ENCODE results near the gene AP3D1. TPM values are rescaled to one million over a fixed set of nuclear protein-coding genes. Genes with fewer than 3 reads are reported as not detected.
"Not testable (repeated sequence)": the region's sequence is repeated elsewhere in the genome, so short reads cannot be mapped to it uniquely, and the experiment has no call there.

Gene AP3D1
- polyA plus RNA-seq: 10 to 100 TPM; 11.7 to 44.5 (median 17.9) TPM

GRCh38 chr19:2151339-2152229 lies at the start of gene AP3D1:
AP3D1 (minus strand) TSS chr19:2151566; CDS start chr19:2151334, 232 bp downstream.
- no peaks in the 10 kb centered on the region for H3K9me3 Mint-ChIP-seq
- H3K36me3 Mint-ChIP-seq: no peaks in the 10 kb centered on the region
- peaks cover 4 to 7% (median 7%) of the 10 kb centered on the region in 3 donors for H3K27me3 Mint-ChIP-seq (ENCODE audit: low read depth in 3 of 3)
- peak; percentile 100 for DNase-seq
- H3K27ac Mint-ChIP-seq: peak within 1 kb of the TSS; percentile 94 to 98 (median 96)
- peak within 1 kb of the TSS; percentile 80 to 90 (median 87) for H3K4me3 Mint-ChIP-seq
- H3K4me1 Mint-ChIP-seq: peaks cover 30 to 36% of the 10 kb centered on the region in 2 donors

DNA sequence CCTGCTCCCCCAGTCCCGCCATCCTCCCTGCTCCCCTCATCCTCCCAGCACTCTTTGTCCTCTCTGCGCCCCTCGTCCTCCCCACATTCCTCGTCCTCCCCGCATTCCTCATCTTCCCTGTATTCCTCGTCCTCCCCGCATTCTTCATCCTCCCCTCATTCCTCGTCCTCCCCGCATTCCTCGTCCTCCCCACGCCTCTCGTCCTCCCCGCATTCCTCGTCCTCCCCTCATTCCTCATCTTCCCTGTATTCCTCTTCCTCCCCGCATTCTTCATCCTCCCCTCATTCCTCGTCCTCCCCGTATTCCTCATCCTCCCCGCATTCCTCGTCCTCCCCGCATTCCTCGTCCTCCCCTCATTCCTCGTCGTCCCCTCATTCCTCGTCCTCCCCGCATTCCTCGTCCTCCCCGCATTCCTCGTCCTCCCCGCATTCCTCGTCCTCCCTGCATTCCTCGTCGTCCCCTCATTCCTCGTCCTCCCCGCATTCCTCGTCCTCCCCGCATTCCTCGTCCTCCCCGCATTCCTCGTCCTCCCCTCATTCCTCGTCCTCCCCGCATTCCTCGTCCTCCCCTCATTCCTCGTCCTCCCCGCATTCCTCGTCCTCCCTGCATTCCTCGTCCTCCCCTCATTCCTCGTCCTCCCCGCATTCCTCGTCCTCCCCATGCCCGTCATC lies 49.4 kb upstream of the AP3D1 start:
- Mint-ChIP-seq H3K4me1 (peaks cover 9 to 19% of the 10 kb centered on the region in 2 donors), H3K27me3 (ENCODE audit: low read depth in 3 of 3) (peaks cover 0 to 11% (median 0%) of the 10 kb centered on the region in 3 donors)
- not testable (repeated sequence) for H3K9me3 Mint-ChIP-seq, DNase-seq, H3K4me3 Mint-ChIP-seq, H3K36me3 Mint-ChIP-seq, H3K27ac Mint-ChIP-seq

GRCh38 chr19:2199861-2200623 lies 48.7 kb upstream of the AP3D1 start:
- no peak overlapping the region for H3K4me3 Mint-ChIP-seq
- H3K4me1 Mint-ChIP-seq: peaks cover 9 to 19% of the 10 kb centered on the region in 2 donors
- no peak for DNase-seq
- H3K27ac Mint-ChIP-seq: no peak overlapping the region
- H3K27me3 Mint-ChIP-seq (ENCODE audit: low read depth in 3 of 3): peaks cover 0 to 11% (median 0%) of the 10 kb centered on the region in 3 donors
- peaks cover under 1 to 4% (median 4%) of the 10 kb centered on the region in 3 donors for H3K36me3 Mint-ChIP-seq
- no peaks in the 10 kb centered on the region for H3K9me3 Mint-ChIP-seq

- Mint-ChIP-seq H3K27me3 (ENCODE audit: low read depth in 3 of 3) (peaks cover 0 to 11% (median 0%) of the 10 kb centered on the region in 3 donors), H3K4me1 (peaks cover 9 to 16% of the 10 kb centered on the region in 2 donors), H3K4me3 (no peak overlapping the region), H3K36me3 (peaks cover 0 to 4% (median 4%) of the 10 kb centered on the region in 3 donors), H3K9me3 (no peaks in the 10 kb centered on the region), H3K27ac (peak overlapping the region in 4 of 6 donors; percentile 64 to 76 (median 68))
- peak in 2 of 3 donors; percentile 14 to 26 for DNase-seq
Observed at GRCh38 chr19:2199215-2199614, 47.8 kb upstream of the AP3D1 start.

GRCh38 chr19:2198317-2198716 lies 47.0 kb upstream of the AP3D1 start:
- Mint-ChIP-seq H3K36me3 (peaks cover 0 to 4% (median 0%) of the 10 kb centered on the region in 3 donors), H3K4me3 (no peak overlapping the region), H3K27me3 (ENCODE audit: low read depth in 3 of 3) (peaks cover 0 to 13% (median 0%) of the 10 kb centered on the region in 3 donors), H3K9me3 (no peaks in the 10 kb centered on the region), H3K4me1 (peaks cover 9 to 13% of the 10 kb centered on the region in 2 donors), H3K27ac (no peak overlapping the region)
- no peak for DNase-seq

DNA sequence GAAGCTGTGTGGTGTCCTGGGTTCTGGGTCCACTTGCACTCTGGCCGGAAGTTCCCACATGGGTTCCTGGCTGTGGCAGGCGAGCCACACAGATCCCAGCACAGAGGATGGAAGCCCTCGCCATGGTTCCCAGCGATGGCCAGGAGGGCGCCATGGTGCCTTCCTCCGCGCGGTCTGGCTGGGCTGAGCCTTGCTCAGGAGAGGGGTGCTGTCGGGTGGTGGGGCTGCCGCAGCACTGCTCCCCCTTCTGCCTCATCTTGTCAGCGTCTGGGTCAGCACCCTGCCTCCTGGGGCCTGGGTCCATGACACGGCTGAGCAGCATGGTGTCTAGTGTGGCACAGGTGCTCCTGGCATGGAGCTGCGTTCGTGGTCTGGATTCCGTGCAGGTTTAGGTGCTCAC lies 45.9 kb upstream of the AP3D1 start:
- Mint-ChIP-seq H3K4me1 (peaks cover 9 to 13% of the 10 kb centered on the region in 2 donors), H3K9me3 (no peaks in the 10 kb centered on the region), H3K27ac (peak overlapping the region in 1 of 6 donors; percentile 2), H3K27me3 (ENCODE audit: low read depth in 3 of 3) (peaks cover 0 to 14% (median 0%) of the 10 kb centered on the region in 3 donors), H3K4me3 (no peak overlapping the region), H3K36me3 (peaks cover 0 to 7% (median 0%) of the 10 kb centered on the region in 3 donors)
- DNase-seq: no peak

GRCh38 chr19:2195914-2196313 lies 44.5 kb upstream of the AP3D1 start:
- DNase-seq: no peak
- Mint-ChIP-seq H3K4me3 (no peak overlapping the region), H3K36me3 (peaks cover 0 to 7% (median 0%) of the 10 kb centered on the region in 3 donors), H3K27me3 (ENCODE audit: low read depth in 3 of 3) (peaks cover 0 to 11% (median 0%) of the 10 kb centered on the region in 3 donors), H3K4me1 (peaks cover 12 to 13% of the 10 kb centered on the region in 2 donors), H3K9me3 (no peaks in the 10 kb centered on the region), H3K27ac (no peak overlapping the region)

DNA sequence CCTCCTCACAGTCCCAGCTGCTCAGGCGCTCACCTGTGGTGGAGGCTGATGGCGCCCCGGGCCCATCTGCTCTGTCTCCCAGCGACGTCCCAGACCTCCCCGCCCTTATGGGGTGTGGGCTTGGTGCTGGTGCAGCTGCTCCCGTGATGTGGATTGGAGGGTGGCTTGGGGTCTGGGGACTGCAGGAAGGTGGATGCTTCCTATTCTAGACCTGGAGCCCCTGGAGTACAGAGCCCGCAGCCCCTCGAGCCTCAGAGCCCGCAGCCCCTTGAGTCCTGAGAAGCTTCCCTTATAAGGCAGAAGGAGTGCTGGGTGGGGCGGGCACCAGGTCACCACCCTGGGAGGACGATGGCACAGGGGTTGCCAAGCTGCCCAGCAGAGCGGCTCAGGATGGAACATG lies 44.0 kb upstream of the AP3D1 start:
- DNase-seq: no peak
- Mint-ChIP-seq H3K4me1 (peaks cover 12 to 13% of the 10 kb centered on the region in 2 donors), H3K9me3 (no peaks in the 10 kb centered on the region), H3K27me3 (ENCODE audit: low read depth in 3 of 3) (peaks cover 0 to 11% (median 0%) of the 10 kb centered on the region in 3 donors), H3K27ac (peak overlapping the region in 1 of 6 donors; percentile 58), H3K4me3 (no peak overlapping the region), H3K36me3 (peaks cover 0 to 7% (median 0%) of the 10 kb centered on the region in 3 donors)

- Mint-ChIP-seq H3K4me1 (peaks cover 12 to 13% of the 10 kb centered on the region in 2 donors), H3K9me3 (no peaks in the 10 kb centered on the region), H3K4me3 (no peak overlapping the region)
Observed at GRCh38 chr19:2194513-2195078, 43.2 kb upstream of the AP3D1 start.

GRCh38 chr19:2193807-2194206 lies 42.4 kb upstream of the AP3D1 start:
- peaks cover 0 to 10% (median 0%) of the 10 kb centered on the region in 3 donors for H3K27me3 Mint-ChIP-seq (ENCODE audit: low read depth in 3 of 3)
- peaks cover 0 to 7% (median 0%) of the 10 kb centered on the region in 3 donors for H3K36me3 Mint-ChIP-seq
- H3K4me1 Mint-ChIP-seq: peaks cover 9 to 13% of the 10 kb centered on the region in 2 donors
- no peak overlapping the region for H3K27ac Mint-ChIP-seq
- H3K9me3 Mint-ChIP-seq: no peaks in the 10 kb centered on the region
- no peak for DNase-seq
- H3K4me3 Mint-ChIP-seq: no peak overlapping the region

More at GRCh38 chr19:2194513-2195078, 43.2 kb upstream of the AP3D1 start:
- H3K36me3 Mint-ChIP-seq: peaks cover 0 to 7% (median 0%) of the 10 kb centered on the region in 3 donors
- no peak for DNase-seq
- H3K27ac Mint-ChIP-seq: no peak overlapping the region
- peaks cover 0 to 11% (median 0%) of the 10 kb centered on the region in 3 donors for H3K27me3 Mint-ChIP-seq (ENCODE audit: low read depth in 3 of 3)

DNA sequence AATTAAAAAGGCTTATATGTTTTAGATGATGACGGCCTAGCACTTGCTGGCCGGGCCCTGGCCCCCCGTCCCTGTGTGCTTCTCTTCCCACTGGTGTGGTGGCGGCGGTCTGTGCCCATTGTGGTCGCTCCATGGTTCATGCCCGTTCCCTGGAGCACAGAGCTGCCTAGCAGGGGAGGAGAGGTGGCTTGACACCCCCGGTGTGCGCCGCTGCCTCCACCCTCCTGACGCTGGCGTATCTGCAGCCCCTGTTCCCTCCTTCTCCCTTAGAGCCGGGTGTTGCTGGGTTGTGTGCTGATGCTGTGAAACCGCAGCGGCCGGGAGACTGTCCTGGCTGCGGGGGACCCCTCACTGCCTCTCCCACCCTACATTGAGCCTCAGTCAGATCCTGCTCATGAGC lies 41.5 kb upstream of the AP3D1 start:
- DNase-seq: no peak
- Mint-ChIP-seq H3K36me3 (peaks cover 0 to 7% (median 0%) of the 10 kb centered on the region in 3 donors), H3K4me3 (no peak overlapping the region), H3K9me3 (no peaks in the 10 kb centered on the region), H3K4me1 (peaks cover 5 to 7% of the 10 kb centered on the region in 2 donors), H3K27ac (peak overlapping the region in 1 of 6 donors; percentile 28), H3K27me3 (ENCODE audit: low read depth in 3 of 3) (peaks cover 0 to 9% (median 0%) of the 10 kb centered on the region in 3 donors)

DNA sequence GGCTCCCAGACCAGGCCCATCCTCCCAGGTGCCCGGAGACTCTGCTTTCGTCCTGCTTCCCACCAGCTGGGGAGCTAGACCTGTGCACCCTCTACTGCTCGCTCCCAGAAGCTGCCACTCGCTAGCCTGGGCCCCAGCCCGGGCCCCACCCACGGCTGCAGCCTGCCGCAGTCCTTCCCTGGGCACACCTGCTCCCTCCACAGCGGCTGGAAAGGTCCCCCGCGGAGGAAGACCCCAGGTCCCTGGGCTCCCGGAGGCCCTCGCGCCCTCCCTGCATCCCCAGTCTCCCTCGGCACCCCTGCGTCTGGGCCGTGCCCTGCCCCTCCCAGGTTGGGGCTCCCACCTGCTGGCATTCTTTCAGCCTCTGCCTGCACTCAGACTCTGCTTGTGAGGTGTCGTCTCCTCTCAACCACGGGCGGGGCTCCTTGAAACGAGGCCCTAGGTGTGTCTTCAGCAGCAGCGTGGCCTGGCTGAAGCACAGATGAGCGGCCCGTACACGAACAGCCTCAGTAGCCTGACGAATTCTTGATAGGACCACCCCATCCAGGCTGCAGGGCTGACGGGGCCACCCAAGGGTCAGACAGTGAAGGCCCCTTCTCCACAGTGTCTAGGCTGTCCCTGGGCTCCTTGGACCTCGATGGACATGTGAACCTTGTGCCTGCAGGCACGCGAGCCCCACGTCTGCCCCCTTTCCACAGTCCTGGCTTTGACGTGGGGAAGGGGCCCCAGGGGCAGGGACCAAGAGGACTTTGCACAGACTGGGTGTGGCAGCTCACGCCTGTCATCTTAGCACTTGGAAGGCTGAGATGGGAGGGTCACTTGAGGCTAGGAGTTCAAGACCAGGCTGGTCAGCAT lies 40.3 kb upstream of the AP3D1 start:
- Mint-ChIP-seq H3K9me3 (no peaks in the 10 kb centered on the region), H3K27ac (no peak overlapping the region), H3K4me1 (peaks cover 5 to 7% of the 10 kb centered on the region in 2 donors), H3K36me3 (peaks cover 0 to 7% (median 0%) of the 10 kb centered on the region in 3 donors), H3K27me3 (ENCODE audit: low read depth in 3 of 3) (peaks cover 0 to 9% (median 0%) of the 10 kb centered on the region in 3 donors), H3K4me3 (no peak overlapping the region)
- DNase-seq: no peak

Measured in immature natural killer cell (primary cell).